GM08714 (cell line): ENCODE results near the gene DNAH2.

ENCODE experiments used
- H3K4me3 ChIP-seq: fragments of 200-500 bp; sonication (Bioruptor generic); 2 replicates; pipeline ENCODE4 v1.5.1; 2014; ENCODE audit warnings: mild to moderate bottlenecking, low read length, inconsistent platforms
- ZNF274 ChIP-seq: IDR thresholded peaks from 2 replicates; pipeline ENCODE4 v1.6.1; 2012; ENCODE audit warnings: mild to moderate bottlenecking, low read depth, low read length

Gene DNAH2

DNA sequence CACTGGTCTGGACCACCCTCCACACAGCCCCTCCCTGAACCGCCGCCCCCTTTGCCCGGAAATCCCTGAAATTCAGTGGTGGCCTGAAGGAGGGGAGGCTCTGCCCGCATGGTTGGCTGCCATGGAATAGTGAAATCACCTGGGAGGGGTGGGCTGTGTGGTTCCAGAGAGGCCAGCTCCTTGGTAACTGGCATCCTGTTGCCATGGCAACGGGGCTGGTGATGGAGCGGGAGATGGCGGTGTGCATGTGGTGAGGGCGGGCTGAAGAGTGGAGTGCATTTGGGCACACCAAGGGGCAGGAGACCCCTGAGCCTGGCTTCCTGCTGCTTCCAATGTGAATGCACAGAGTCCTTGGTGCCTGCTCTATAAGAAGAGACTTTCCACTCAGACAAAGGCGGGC, 10.1 kb upstream of the DNAH2 start:
- TF ChIP-seq ZNF274, result no peak

DNA sequence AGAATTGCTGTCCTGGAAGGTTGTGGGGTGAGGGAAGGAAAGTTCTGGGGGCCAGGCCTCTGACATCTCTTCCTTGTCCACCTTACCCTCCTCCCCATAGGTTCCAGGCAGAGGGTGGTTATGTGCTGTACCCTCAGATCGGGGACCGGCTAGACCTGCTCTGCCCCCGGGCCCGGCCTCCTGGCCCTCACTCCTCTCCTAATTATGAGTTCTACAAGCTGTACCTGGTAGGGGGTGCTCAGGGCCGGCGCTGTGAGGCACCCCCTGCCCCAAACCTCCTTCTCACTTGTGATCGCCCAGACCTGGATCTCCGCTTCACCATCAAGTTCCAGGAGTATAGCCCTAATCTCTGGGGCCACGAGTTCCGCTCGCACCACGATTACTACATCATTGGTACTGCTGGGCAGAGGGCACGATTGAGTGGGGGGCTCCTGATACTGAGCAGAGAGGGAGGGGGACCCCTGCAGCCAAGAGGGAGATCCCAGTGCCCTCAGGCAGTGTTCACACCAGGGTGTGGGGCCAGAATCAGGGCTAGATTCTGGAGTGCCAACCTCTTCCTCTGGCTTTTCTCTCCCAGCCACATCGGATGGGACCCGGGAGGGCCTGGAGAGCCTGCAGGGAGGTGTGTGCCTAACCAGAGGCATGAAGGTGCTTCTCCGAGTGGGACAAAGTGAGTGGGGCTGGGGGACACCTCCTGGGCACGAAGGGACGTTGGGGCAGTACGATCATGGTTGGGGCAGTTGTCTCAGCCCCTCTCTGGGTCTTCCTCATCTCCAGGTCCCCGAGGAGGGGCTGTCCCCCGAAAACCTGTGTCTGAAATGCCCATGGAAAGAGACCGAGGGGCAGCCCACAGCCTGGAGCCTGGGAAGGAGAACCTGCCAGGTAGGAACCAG, 9.4 kb upstream of the DNAH2 start:
- no peak overlapping the region for H3K4me3 ChIP-seq
- TF ChIP-seq ZNF274, result no peak

More for the DNA sequence above, 10.1 kb upstream of the DNAH2 start:
- no peak overlapping the region for H3K4me3 ChIP-seq

DNA sequence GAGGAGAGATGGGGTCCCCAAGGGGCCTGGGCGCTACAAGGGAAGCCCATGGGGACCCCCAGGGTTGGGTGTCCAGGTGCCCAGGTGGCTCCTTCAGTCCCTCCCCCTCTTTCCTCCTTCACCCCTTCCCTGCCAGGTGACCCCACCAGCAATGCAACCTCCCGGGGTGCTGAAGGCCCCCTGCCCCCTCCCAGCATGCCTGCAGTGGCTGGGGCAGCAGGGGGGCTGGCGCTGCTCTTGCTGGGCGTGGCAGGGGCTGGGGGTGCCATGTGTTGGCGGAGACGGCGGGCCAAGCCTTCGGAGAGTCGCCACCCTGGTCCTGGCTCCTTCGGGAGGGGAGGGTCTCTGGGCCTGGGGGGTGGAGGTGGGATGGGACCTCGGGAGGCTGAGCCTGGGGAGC, 8.5 kb upstream of the DNAH2 start:
- no peak overlapping the region for H3K4me3 ChIP-seq
- TF ChIP-seq ZNF274, result no peak

DNA sequence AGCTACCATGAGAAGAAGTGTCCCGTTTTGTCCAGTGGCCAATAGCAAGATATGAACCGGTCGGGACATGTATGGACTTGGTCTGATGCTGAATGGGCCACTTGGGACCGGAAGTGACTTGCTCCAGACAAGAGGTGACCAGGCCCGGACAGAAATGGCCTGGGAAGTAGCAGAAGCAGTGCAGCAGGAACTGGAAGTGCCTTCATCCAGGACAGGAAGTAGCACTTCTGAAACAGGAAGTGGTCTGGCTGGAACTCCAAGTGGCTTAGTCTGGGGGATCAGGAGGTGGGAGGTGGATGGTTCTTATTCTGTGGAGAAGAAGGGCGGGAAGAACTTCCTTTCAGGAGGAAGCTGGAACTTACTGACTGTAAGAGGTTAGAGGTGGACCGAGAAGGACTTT, 7.2 kb upstream of the DNAH2 start:
- no peak for TF ChIP-seq ZNF274
- H3K4me3 ChIP-seq, result no peak overlapping the region

DNA sequence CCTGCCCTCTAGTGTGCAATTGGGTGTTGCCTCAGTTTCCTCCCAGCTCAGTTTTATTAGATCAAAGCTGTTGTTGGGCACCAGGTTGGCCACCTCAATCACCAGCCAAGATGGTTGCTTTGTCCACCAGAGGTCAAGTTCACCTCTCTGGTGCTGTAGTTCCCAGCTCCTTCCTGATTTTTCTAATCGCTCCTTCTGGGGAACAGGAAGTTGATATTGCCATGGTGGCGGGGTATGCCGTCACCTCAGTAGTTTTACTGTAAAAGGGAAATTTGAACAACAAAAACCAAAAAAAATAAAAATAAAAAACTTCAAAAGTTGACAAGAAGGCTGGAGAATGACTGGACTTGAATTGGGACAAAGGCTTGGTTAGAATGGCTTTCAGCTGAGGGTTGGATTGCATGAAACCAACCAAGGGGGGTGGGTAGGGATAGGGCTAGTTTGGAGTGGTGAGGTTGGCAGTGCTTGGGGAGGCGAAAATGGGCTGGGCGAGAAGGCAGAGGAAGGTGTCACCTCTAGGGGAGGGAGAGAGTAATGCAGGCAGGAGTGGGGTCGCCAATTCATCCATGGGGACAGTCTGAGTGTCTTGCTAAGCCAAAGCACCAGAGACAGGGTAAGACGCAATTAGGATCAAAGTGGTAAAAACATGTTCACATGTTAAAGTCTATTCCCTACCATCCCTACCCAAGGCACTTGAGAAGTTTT, 6.3 kb upstream of the DNAH2 start:
- H3K4me3 ChIP-seq, result no peak overlapping the region
- TF ChIP-seq ZNF274, result no peak

DNA sequence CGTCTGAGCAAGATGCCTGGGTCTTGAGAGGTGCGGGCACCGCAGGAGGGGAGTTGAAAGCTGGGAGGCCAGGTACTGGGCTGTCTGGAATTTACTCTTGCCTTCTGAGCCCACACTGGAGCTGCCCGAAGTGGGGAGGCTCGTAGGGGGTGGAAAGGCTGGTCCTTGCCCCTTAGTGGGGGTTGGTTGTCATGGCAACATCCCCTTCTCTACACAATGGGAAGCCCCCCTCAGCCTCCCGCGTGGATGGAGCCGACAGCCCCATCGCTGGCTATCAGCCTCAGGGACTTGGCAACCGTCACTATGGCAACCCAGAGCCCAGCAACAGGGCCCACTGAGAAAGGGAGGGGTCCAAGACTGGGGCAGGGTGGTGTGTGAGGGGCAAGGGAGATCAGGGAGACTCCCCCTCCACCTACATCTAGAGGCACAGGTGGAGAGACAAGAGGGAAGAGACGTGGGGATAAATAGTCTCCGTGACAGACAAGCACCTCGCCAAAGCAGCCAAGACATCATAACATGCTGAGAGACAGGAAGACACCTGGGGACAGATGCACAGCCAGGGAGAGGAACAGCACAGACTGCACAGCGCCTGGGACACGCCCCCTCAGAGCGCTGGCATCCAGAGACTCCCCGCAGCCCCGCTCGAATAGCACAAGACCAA, 5.3 kb upstream of the DNAH2 start:
- H3K4me3 ChIP-seq, result no peak overlapping the region
- TF ChIP-seq ZNF274, result no peak

DNA sequence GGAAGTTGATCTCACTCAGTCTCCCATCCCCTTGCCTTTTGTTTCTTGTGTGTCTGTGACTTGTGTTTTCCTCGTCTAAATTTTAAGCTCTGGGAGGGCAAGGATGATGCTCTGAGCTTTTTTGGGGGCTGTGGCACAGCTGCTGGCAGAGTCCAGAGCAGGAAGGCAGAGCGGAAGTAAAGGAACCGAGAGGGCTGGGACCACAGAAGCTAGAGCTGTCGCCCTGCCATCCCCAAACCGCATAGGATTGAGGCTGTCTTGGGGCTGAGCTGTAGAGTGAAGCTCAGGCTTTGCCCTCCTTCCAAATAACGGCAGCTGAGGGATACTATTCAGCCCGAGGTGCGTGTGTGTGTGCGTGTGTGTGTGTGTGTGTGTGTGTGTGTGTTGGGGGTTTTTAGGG, 3.8 kb upstream of the DNAH2 start:
- H3K4me3 ChIP-seq, result no peak overlapping the region
- no peak for TF ChIP-seq ZNF274

DNA sequence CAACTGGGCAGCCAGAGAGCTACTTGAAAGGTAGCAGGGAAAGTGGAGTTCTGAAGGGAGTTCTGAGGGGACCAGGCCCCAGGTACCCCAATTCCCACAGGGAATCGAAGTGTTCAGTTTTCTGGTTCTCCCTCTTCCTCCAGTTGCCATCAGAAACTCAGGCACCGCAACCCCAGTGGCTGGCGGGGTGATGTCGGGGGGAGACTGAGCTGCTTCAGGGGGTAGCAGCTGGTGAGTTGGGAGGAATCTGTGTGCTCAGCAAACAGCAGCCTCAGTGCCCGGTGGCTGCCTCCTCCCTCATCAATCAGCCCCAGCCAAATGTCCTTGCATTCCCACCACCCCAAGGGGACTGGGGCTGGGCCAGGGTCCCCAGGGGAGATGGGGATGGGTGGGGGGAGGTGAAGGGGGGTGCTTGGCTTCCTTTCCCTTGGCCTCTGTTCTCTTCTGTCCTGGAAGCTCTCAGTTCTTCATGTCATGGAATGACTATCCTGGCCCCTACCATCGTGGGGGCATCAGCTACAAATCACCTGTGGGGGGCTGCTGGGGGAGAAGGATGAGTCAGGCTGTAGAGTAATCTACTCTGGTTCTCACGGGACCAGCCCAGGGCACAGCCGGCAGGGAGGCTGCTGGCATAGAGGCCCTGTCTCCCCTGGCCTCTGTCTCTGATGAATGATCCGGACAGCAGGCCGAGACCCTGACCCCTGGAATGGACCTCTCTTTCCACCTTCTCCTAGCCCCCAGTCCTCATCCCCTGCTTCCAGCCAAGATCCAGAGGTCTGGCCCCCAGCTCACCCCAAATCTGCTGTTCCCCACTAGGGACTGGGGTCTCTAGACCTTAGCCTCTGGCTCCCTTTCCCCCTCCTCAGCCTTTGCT, 2.6 kb upstream of the DNAH2 start:
- TF ChIP-seq ZNF274, result no peak

DNA sequence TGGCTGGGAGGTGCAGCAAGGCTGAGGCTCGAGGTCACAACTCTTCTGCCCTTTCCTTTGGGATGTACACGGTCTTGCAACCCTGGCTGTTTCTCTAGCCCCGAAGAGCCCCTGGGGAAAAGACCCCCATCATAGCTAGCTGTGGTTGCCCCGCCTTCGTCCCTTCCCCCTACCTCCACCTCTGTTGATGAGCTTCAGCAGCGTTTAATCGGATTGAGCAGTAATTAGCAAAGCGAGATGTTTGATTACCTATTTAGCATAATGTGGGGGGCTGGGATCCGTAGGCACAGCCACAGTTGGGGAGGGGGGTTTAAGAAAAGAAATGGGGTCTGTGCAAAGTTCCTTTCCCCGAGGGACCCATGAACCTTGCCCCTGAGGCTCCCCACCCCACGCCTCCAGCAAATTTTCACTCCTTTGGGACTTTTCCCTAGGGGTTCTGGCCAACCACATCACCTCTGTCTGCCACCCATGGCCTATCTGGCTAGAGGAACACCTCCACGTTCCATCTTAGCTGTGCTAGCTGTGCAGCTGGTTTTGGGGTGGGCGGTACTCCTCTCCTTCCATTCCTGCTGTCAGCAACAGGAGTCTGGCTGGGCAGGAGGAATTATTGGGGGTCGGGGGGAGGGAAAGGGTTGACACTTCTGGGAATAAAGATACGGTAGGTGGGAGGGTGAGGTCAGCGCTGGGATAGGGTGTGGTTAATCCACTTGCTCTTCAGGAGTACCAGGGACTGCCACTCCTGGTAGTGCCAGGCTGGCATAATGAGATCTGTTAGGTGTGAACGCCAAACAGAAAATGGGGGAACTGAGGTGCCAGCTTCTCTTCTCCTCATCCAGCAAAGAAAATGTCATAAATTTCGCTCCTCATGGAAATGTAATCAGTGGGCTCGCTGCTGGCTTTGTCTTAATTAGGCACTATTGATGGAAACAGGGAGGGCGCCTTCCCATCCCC, 1.3 kb upstream of the DNAH2 start:
- H3K4me3 ChIP-seq, result no peak overlapping the region

More for the DNA sequence above, 2.6 kb upstream of the DNAH2 start:
- H3K4me3 ChIP-seq, result no peak overlapping the region

DNA sequence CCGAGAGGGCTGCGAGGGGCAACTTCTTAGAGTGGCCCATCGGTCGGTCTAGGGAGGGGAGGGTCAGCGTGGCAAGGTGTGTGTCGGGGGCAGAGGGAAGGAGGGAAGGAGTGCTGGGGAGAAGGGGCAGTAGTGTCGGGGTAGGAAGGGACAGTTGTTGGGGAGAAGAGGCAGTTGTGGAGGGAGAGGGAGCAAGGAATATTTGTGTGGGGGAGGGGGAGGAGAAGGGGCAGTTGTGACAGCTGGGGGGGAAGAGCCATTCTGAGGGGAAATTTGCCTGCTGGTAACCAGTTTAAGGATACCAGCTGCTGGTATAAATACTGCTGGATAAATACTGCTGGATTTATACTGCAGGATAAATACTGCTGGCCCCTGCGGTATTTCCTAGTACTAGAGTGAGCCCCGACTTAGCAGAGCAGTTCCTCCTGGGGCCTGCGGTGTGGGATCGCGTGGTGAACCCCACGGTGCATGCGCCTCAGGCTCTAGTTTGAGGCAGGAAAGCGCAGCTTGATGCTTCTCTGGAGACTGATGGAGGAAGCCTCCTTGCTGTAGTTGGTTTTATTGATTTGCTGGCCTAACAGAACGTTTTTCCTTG, 309 bp downstream of the DNAH2 start:
- TF ChIP-seq ZNF274, result no peak
- H3K4me3 ChIP-seq, result no peak overlapping the region

More for the DNA sequence above, 1.3 kb upstream of the DNAH2 start:
- TF ChIP-seq ZNF274, result no peak

DNA sequence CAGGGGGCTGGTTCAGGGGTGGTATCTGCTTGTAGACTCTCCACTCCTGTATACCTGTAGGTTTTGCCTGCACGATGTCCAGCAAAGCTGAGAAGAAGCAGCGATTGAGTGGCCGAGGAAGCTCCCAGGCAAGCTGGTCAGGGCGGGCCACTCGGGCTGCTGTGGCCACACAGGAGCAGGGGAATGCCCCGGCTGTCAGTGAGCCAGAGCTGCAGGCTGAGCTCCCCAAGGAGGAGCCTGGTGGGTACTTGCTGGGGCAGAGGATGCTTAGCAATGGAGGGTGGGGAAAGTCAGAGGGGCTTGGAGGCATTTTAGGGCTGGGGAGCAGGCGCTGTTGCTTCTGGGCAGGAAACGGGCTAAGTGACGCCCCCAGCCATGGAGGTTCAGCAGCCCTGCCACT, 2.1 kb downstream of the DNAH2 start:
- no peak overlapping the region for H3K4me3 ChIP-seq
- TF ChIP-seq ZNF274, result no peak

DNA sequence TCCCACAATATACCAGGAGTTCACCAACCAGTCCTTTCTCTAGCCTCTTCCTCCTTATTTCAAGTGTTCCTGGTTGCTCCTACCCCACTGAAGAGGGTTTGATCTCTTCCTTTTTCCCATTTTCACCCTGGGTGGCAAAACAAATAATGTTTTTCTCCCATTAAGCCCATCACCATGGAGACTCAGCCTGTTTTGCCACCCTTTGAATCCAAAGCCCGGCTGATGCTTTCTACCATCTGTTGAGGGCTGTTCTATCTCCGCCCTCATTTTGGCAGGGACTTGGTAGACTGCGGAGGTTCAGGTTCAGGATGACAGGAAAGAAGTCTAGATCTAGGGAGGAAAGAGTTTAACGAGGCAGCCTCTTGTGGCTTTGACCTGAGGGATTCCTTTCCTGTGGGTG, 2.6 kb downstream of the DNAH2 start:
- TF ChIP-seq ZNF274, result no peak
- no peak overlapping the region for H3K4me3 ChIP-seq
